ENCODE data around the gene CALCR. TPM values are rescaled to one million over a fixed set of nuclear protein-coding genes. Genes with fewer than 3 reads are reported as not detected.

The CALCR gene
- total and polyA plus RNA-seq, 2 of the 4 experiments (the other 2 are of a cell fraction), result not detected

DNA sequence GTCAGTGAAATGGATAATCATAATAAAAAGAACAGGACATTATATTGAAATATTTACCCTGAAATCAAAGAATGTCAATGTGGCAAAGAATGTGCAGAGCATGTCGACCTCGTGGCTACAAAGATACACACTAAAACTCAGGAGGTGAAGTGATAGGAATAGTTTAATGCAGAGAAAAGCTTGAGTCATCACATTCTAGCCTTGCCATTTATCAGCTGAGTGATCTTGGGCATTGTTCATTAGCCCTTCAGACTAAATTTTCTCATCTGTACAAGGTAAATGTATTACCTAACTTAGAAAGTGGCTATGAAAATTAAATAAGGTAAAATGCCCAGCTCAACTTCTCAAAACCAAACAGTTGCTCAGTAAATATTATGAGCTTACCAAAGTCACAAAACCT lies 22.6 kb downstream of the CALCR start:
- Histone ChIP-seq H3K9ac (ENCODE audit: low read depth, low read length) (no peak overlapping the region), H3K4me3 (ENCODE audit: insufficient read depth, low read depth, low read length) (no peak overlapping the region), H3K23ac (ENCODE audit: low read depth, low read length) (no peak overlapping the region), H4K8ac (ENCODE audit: low read depth in 2 of 2, low read length in 2 of 2) (no peak overlapping the region), H3K27ac (ENCODE audit: insufficient read depth, low read length) (no peak overlapping the region), H3K4me1 (ENCODE audit: control insufficient read depth, insufficient read depth, low read length) (no peaks in the 10 kb centered on the region), H3K14ac (replicated peaks; ENCODE audit: low read depth, low read length) (no peak overlapping the region), H3K79me1 (ENCODE audit: low read depth in 1 of 2, low read length in 2 of 2) (no peaks in the 10 kb centered on the region), H2BK120ac (ENCODE audit: low read depth, low read length) (no peak overlapping the region), H2BK20ac (ENCODE audit: low read depth, low read length) (no peak overlapping the region), H3K9me1 (ENCODE audit: insufficient read depth, low read length) (no peaks in the 10 kb centered on the region), H3K56ac (ENCODE audit: extremely low read depth, insufficient read depth, low read length) (no peak overlapping the region), H3K9me3 (ENCODE audit: control insufficient read depth, insufficient read depth, low read length) (no peaks in the 10 kb centered on the region), H2BK5ac (ENCODE audit: low read depth, low read length, poor library complexity, severe bottlenecking) (no peak overlapping the region), H4K91ac (ENCODE audit: insufficient read depth, low read depth, low read length) (no peak overlapping the region), H2BK15ac (ENCODE audit: low read depth, low read length) (no peak overlapping the region), H3K18ac (ENCODE audit: low read depth, low read length) (no peak overlapping the region), H3K27me3 (ENCODE audit: control insufficient read depth, insufficient read depth, low read length) (peaks cover 2% of the 10 kb centered on the region; the same call in 1 of the 2 replicates), H3K4me2 (ENCODE audit: low read depth, low read length) (no peak overlapping the region), H3K4ac (ENCODE audit: low read depth, low read length) (no peak overlapping the region), H4K20me1 (ENCODE audit: insufficient read depth, low read length) (no peaks in the 10 kb centered on the region), H4K5ac (ENCODE audit: low read depth, low read length) (no peak overlapping the region), H2AFZ (replicated peaks; ENCODE audit: low read length, poor library complexity) (no peak overlapping the region), H2AK5ac (ENCODE audit: low read depth, low read length) (no peak overlapping the region), H2AK9ac (replicated peaks; ENCODE audit: low read depth, low read length, poor library complexity) (no peak overlapping the region), H3K36me3 (ENCODE audit: control insufficient read depth, insufficient read depth, low read length) (no peaks in the 10 kb centered on the region)
- BruUV-seq (replicated peaks), result no TSS peak
- intact Hi-C loops (cut with micrococcal nuclease), result loop anchor here (1.0 to 2.0 kb wide), 2 partner anchors 177 to 307 kb away; no protein-coding TSS in a partner anchor
- in situ Hi-C loops (cut with MboI; ENCODE audit: low sequenced_read_pairs), result loop anchor here (5.0 kb wide), 1 partner anchor 305 kb away; no protein-coding TSS in a partner anchor
- ChIA-PET POLR2A (ENCODE audit: unreplicated experiment) (no interaction called here), CTCF (interaction anchor here (0.7 to 1.0 kb wide), 2 partner anchors 9 to 10 kb away, joined by 3 read pairs; no protein-coding TSS in a partner anchor)
- DNase-seq (no peak), ATAC-seq (ENCODE audit: low read depth) (no peak)
- no peak for TF ChIP-seq SMC3 (IDR thresholded peaks at IDR 0.05; ENCODE audit: low read depth, low read length)
- no peak for TF ChIP-seq FOS (IDR thresholded peaks at IDR 0.05; ENCODE audit: low read depth, low read length)
- no peak for TF ChIP-seq CHD1 (IDR thresholded peaks at IDR 0.05; ENCODE audit: low read depth, low read length)
- no peak for TF ChIP-seq BHLHE40 (IDR thresholded peaks at IDR 0.05; ENCODE audit: low read depth, low read length)
- TF ChIP-seq, protein P1, sequence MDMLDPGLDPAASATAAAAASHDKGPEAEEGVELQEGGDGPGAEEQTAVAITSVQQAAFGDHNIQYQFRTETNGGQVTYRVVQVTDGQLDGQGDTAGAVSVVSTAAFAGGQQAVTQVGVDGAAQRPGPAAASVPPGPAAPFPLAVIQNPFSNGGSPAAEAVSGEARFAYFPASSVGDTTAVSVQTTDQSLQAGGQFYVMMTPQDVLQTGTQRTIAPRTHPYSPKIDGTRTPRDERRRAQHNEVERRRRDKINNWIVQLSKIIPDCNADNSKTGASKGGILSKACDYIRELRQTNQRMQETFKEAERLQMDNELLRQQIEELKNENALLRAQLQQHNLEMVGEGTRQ (IDR thresholded peaks at IDR 0.05; ENCODE audit: low read depth, low read length), result no peak
- TF ChIP-seq MAFK (IDR thresholded peaks at IDR 0.05; ENCODE audit: low read depth, low read length), result peak; percentile 31; the same call in 1 of the 2 replicates
- WGBS, 2 experiments (ENCODE audit: extremely low coverage in 2 of 2, insufficient read length in 1 of 2), result no CpG with 5 or more reads among the region's 2 CpGs
- dilution Hi-C loops (cut with HindIII; ENCODE audit: low sequenced_read_pairs, unreplicated experiment), result no loop called here

Measured in IMR-90 (cell line).